HepG2 (cell line): ENCODE data around the gene DUSP12. TPM values are rescaled to one million over a fixed set of nuclear protein-coding genes. Genes with fewer than 3 reads are reported as not detected.

Experiments used
- NFE2L2 ChIP-seq: fragments of 150-350 bp; IDR thresholded peaks from 2 replicates; pipeline ENCODE4 v1.6.1; 2014; ENCODE audit warnings: low read length
- PHF5A ChIP-seq: IDR thresholded peaks from one replicate; pipeline ENCODE4 v1.6.1; 2018; ENCODE audit warnings: low read depth, missing genetic modification reagents; ENCODE audit not compliant: unreplicated experiment
- PLRG1 ChIP-seq: fragments of 450-650 bp; conservative IDR thresholded peaks from 2 replicates; pipeline ENCODE4 v1.6.1; 2016
- SOX5 ChIP-seq: IDR thresholded peaks from 2 replicates; pipeline ENCODE4 v1.6.1; 2016; ENCODE audit warnings: borderline replicate concordance
- SRSF9 ChIP-seq: fragments of 200-400 bp; formaldehyde crosslinking; IDR thresholded peaks from 2 replicates; pipeline ENCODE4 v1.6.1; 2018; ENCODE audit warnings: borderline replicate concordance, mild to moderate bottlenecking, low read depth, low read length; ENCODE audit not compliant: insufficient read depth, poor library complexity, severe bottlenecking
- TBX3 ChIP-seq: fragments of 450-650 bp; IDR thresholded peaks from 2 replicates; pipeline ENCODE4 v1.6.1; 2017; ENCODE audit warnings: antibody characterized with exemption, mild to moderate bottlenecking, inconsistent platforms, borderline replicate concordance
- TMF1 ChIP-seq: sonication (generic); formaldehyde crosslinking; IDR thresholded peaks from 2 replicates; pipeline ENCODE4 v1.8.1; 2022; ENCODE audit warnings: low read depth, missing genetic modification reagents
- XBP1 ChIP-seq: sonication (generic); formaldehyde crosslinking; IDR thresholded peaks from 2 replicates; pipeline ENCODE4 v1.5.0; 2020; ENCODE audit warnings: missing genetic modification reagents
- YEATS2 ChIP-seq: sonication (generic); formaldehyde crosslinking; IDR thresholded peaks from 2 replicates; pipeline ENCODE4 v1.4.0; 2020; ENCODE audit warnings: missing genetic modification reagents, borderline replicate concordance
- ZBTB8A ChIP-seq: sonication (generic); formaldehyde crosslinking; IDR thresholded peaks from 2 replicates; pipeline ENCODE4 v1.4.0; 2020; ENCODE audit warnings: mild to moderate bottlenecking, low read depth, missing genetic modification reagents, borderline replicate concordance
- ZFP62 ChIP-seq: sonication (generic); formaldehyde crosslinking; IDR thresholded peaks from 2 replicates; pipeline ENCODE4 v1.4.0; 2020; ENCODE audit warnings: missing genetic modification reagents
- ZMYM3 ChIP-seq: sonication (generic); formaldehyde crosslinking; IDR thresholded peaks from 2 replicates; pipeline ENCODE4 v1.5.1; 2020; ENCODE audit warnings: mild to moderate bottlenecking, missing genetic modification reagents
- ZNF451 ChIP-seq: sonication (generic); formaldehyde crosslinking; IDR thresholded peaks from 2 replicates; pipeline ENCODE4 v1.5.0; 2020; ENCODE audit warnings: mild to moderate bottlenecking, missing genetic modification reagents
- ZNF496 ChIP-seq: sonication (generic); formaldehyde crosslinking; IDR thresholded peaks from 2 replicates; pipeline ENCODE4 v1.8.1; 2023; ENCODE audit warnings: mild to moderate bottlenecking, moderate library complexity, missing genetic modification reagents; ENCODE audit not compliant: insufficient replicate concordance
- ZNF670 ChIP-seq: sonication (generic); formaldehyde crosslinking; IDR thresholded peaks from 2 replicates; pipeline ENCODE4 v1.8.0; 2022; ENCODE audit warnings: mild to moderate bottlenecking, missing genetic modification reagents, borderline replicate concordance
- ZNF768 ChIP-seq: sonication (generic); formaldehyde crosslinking; IDR thresholded peaks from 2 replicates; pipeline ENCODE4 v1.4.0; 2020; ENCODE audit warnings: missing genetic modification reagents
- polyA plus RNA-seq, 8 experiments: library from polyadenylated mRNA; depleted of rRNA in 3 of 8; stranded (reverse) in 7 of 8; unstranded in 1 of 8; fragments of >200 nt; fragmentation: Illumina TruSeq in 4 of 8; extraction: Trizol in 4 of 8; gene quantifications; 2 replicates each; pipeline versions ENCODE4 v1.2.1 to v1.2.3, GENCODE V29; 2011 to 2016; ENCODE audit warnings: low read depth in 4 of 8, missing spikeins in 1 of 8, mixed read lengths in 1 of 8; ENCODE audit not compliant: insufficient read depth in 1 of 8
- total RNA-seq, 5 experiments: library from RNA; depleted of rRNA; stranded (reverse); fragments of >200 nt; fragmentation: Illumina TruSeq; extraction: Trizol; gene quantifications; 2 replicates each; pipeline ENCODE4 v1.2.3, GENCODE V29; 2016; ENCODE audit warnings: low read depth in 1 of 5
- TF ChIP-seq, protein P1 (sequence below): sonication (generic); formaldehyde crosslinking; IDR thresholded peaks from one replicate; pipeline ENCODE4 v1.5.1; 2020; ENCODE audit warnings: mild to moderate bottlenecking, missing genetic modification reagents; ENCODE audit errors: not compliant biosample characterization
- TF ChIP-seq, protein P2 (sequence below): sonication (generic); formaldehyde crosslinking; IDR thresholded peaks from 2 replicates; pipeline ENCODE4 v1.4.0; 2020; ENCODE audit warnings: missing genetic modification reagents
- TF ChIP-seq, protein P3 (sequence below): sonication (generic); formaldehyde crosslinking; IDR thresholded peaks from 2 replicates; pipeline ENCODE4 v1.5.0; 2020; ENCODE audit warnings: missing genetic modification reagents

The DUSP12 gene
- total and polyA plus RNA-seq, 2 of the 13 experiments (the other 11 are each of a cell fraction or from before 2014, with no cell fraction given), result 36.7 to 37.1 TPM

DNA sequence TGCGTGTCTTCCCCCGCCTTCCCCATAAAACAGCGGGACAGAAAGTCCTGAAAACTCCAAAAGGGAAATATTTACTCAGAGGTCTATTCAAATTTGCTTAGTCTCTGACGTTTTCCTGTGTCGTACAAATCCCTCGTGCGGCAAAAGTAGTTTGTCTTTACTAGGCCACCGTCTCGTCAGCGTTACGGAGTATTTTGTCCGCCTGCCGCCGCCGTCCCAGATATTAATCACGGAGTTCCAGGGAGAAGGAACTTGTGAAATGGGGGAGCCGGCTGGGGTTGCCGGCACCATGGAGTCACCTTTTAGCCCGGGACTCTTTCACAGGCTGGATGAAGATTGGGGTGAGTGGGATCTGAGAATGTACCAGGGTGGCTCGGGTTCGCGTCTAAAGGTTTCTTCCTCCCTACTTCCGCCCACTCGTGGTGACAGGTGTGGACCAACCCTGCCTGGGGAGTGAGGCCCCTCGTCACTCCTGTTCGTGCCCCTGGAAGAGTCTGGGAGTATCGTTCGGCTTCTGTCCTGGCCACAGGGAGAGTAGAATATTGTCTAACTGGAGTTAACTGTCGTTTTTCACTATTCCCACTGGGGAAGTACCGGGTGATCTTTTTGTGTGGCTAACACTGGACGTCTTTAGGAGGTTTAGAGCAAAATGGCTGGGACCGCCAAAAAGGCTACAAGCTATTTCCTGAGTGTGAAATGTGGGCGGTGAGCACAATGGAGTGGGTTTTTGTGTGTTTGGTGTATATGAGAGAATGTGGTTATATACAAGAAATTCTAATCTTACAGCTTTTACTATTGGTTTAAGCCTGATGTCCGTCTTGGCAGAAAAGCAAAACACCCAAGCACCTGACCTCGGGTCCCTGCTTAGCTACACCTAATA, 16.8 kb downstream of the DUSP12 start, which contains the start of gene ATF6 (continued):
- TF ChIP-seq, protein P1, sequence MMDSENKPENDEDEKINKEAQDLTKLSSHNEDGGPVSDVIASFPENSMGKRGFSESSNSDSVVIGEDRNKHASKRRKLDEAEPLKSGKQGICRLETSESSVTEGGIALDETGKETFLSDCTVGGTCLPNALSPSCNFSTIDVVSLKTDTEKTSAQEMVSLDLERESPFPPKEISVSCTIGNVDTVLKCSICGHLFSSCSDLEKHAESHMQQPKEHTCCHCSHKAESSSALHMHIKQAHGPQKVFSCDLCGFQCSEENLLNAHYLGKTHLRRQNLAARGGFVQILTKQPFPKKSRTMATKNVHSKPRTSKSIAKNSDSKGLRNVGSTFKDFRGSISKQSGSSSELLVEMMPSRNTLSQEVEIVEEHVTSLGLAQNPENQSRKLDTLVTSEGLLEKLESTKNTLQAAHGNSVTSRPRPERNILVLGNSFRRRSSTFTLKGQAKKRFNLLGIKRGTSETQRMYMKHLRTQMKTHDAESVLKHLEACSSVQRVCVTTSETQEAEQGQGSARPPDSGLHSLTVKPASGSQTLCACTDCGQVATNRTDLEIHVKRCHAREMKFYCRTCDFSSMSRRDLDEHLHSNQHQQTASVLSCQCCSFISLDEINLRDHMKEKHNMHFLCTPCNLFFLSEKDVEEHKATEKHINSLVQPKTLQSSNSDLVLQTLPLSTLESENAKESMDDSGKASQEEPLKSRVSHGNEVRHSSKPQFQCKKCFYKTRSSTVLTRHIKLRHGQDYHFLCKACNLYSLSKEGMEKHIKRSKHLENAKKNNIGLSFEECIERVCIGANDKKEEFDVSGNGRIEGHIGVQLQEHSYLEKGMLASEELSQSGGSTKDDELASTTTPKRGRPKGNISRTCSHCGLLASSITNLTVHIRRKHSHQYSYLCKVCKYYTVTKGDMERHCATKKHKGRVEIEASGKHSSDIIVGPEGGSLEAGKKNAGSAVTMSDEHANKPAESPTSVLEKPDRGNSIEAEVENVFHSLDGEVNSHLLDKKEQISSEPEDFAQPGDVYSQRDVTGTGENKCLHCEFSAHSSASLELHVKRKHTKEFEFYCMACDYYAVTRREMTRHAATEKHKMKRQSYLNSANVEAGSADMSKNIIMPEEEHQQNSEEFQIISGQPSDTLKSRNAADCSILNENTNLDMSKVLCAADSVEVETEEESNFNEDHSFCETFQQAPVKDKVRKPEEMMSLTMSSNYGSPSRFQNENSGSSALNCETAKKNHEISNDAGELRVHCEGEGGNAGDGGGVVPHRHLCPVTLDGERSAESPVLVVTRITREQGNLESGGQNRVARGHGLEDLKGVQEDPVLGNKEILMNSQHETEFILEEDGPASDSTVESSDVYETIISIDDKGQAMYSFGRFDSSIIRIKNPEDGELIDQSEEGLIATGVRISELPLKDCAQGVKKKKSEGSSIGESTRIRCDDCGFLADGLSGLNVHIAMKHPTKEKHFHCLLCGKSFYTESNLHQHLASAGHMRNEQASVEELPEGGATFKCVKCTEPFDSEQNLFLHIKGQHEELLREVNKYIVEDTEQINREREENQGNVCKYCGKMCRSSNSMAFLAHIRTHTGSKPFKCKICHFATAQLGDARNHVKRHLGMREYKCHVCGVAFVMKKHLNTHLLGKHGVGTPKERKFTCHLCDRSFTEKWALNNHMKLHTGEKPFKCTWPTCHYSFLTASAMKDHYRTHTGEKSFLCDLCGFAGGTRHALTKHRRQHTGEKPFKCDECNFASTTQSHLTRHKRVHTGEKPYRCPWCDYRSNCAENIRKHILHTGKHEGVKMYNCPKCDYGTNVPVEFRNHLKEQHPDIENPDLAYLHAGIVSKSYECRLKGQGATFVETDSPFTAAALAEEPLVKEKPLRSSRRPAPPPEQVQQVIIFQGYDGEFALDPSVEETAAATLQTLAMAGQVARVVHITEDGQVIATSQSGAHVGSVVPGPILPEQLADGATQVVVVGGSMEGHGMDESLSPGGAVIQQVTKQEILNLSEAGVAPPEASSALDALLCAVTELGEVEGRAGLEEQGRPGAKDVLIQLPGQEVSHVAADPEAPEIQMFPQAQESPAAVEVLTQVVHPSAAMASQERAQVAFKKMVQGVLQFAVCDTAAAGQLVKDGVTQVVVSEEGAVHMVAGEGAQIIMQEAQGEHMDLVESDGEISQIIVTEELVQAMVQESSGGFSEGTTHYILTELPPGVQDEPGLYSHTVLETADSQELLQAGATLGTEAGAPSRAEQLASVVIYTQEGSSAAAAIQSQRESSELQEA (CRISPR knock-in tag), result no peak
- TF ChIP-seq ZMYM3 (CRISPR knock-in tag) (peak; percentile 55; the same call in 1 of the 2 replicates), YEATS2 (CRISPR knock-in tag) (peak; percentile 94), ZFP62 (no peak), ZNF768 (no peak), XBP1 (CRISPR knock-in tag) (no peak), ZNF451 (CRISPR knock-in tag) (0 out of 2 replicates have a peak, but pooled peaks have one; percentile 38), TBX3 (peak; percentile 34; the same call in 1 of the 2 replicates), PLRG1 (no peak), ZBTB8A (CRISPR knock-in tag) (no peak), PHF5A (peak; percentile 70), SRSF9 (no peak), ZNF670 (CRISPR knock-in tag) (no peak), SOX5 (CRISPR knock-in tag) (peak; percentile 52; the same call in 1 of the 2 replicates), NFE2L2 (no peak), TMF1 (CRISPR knock-in tag) (no peak), ZNF496 (CRISPR knock-in tag) (no peak)
- TF ChIP-seq, protein P2, sequence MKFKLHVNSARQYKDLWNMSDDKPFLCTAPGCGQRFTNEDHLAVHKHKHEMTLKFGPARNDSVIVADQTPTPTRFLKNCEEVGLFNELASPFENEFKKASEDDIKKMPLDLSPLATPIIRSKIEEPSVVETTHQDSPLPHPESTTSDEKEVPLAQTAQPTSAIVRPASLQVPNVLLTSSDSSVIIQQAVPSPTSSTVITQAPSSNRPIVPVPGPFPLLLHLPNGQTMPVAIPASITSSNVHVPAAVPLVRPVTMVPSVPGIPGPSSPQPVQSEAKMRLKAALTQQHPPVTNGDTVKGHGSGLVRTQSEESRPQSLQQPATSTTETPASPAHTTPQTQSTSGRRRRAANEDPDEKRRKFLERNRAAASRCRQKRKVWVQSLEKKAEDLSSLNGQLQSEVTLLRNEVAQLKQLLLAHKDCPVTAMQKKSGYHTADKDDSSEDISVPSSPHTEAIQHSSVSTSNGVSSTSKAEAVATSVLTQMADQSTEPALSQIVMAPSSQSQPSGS, result peak; percentile 66
- TF ChIP-seq, protein P3, sequence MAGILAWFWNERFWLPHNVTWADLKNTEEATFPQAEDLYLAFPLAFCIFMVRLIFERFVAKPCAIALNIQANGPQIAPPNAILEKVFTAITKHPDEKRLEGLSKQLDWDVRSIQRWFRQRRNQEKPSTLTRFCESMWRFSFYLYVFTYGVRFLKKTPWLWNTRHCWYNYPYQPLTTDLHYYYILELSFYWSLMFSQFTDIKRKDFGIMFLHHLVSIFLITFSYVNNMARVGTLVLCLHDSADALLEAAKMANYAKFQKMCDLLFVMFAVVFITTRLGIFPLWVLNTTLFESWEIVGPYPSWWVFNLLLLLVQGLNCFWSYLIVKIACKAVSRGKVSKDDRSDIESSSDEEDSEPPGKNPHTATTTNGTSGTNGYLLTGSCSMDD (CRISPR knock-in tag), result no peak
